Camera-type eye (tissue), 1 donor: ENCODE measurements around the gene CHRNB4. TPM values are rescaled to one million over a fixed set of nuclear protein-coding genes. Genes with fewer than 3 reads are reported as not detected.

ENCODE experiments used
- total RNA-seq: library from RNA; depleted of rRNA; stranded (reverse); fragments of >200 nt; gene quantifications from one replicate; pipeline ENCODE4 v1.2.3, GENCODE V29; 2014

The CHRNB4 gene
- total RNA-seq: 28.1 TPM

GRCh38 chr15:78641102-78641748, at the start of gene CHRNB4:
TSS of gene CHRNB4 (minus strand) at chr15:78641210. CDS start at chr15:78641133, 77 bp downstream.

DNA sequence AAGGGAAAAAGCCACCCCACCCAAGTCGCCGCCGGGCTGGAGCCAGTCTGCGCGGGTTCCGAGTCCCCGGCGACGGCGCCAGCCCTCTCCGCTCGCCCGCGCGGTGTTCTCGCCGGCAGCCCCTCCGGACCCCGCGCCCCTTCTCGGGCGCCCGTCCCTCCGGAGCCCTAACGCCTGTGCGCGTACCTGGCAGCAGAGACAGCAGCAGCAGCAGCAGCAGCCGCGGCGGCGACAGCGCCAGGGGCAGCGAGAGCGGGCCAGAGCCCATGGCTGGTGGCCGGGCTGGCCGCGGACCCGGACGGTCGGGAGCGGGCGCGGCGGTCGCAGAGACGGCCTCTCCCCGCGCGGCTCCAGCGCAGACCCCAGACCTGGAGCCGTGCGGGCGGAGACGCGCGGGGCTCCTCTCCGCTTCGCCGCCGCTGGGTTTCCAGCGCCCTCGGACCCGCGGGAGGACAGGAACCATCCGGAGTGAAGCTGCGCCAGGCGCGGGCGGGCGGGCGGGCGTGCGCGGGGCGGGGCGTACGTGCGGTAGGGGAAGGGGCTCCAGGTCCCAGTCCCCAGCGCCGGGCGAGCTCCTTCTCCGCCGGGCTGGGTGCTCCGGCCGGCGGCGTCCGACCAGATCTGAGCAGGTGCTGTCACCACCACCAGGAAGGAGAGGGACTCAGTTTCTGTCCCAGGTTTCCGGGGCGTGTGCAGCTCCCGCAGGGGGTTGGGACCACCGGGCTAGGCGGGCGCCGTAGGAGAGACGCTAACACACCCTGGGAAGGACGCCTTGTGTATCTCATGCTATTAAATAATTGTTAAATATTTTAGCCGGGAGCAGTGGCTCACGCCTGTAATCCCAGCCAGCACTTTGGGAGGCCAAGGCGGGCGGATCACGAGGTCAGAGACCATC, 20.2 kb downstream of the CHRNB4 start, which contains the start of gene CHRNA3:
TSS of gene CHRNA3 (minus strand) at position 470 of the 895 bp plus-strand sequence. CDS start at position 268, 202 bp downstream.

Other genes with a start within 250 kb of the CHRNB4 start
- gene IREB2, start 203.0 kb downstream of the CHRNB4 start, total RNA-seq: 85.2 TPM
- gene HYKK, start 133.6 kb downstream of the CHRNB4 start, total RNA-seq: 11.1 TPM
- gene PSMA4, start 100.8 kb downstream of the CHRNB4 start, total RNA-seq: 148 TPM
- 3.6 TPM for gene CHRNA5, start 75.7 kb downstream of the CHRNB4 start, total RNA-seq
- gene CHRNA3, start 20.2 kb downstream of the CHRNB4 start, total RNA-seq: 109 TPM
- gene ADAMTS7, start 170.3 kb upstream of the CHRNB4 start, total RNA-seq: 20.7 TPM
- 632 TPM for gene MORF4L1, start 231.7 kb upstream of the CHRNB4 start, total RNA-seq